B cell (primary cell): ENCODE measurements around the gene DAPP1. TPM values are rescaled to one million over a fixed set of nuclear protein-coding genes. Genes with fewer than 3 reads are reported as not detected.

Experiments used
- ATAC-seq: fragments of 200-7000 bp; cut with Tn5 transposase; one replicate; pipeline ENCODE4 v1.10.0; 2021; ENCODE audit warnings: low read depth, mild to moderate bottlenecking, moderate number of reproducible peaks, moderate library complexity
- CTCF ChIA-PET: fragments of 350-600 bp; sonication (Branson Sonifier 250); formaldehyde crosslinking; loops from one replicate; lab custom pipeline; 2021; ENCODE audit warnings: antibody characterized with exemption, inconsistent platforms; lab: Charles Lee
- POLR2A ChIA-PET: fragments of 350-600 bp; sonication (Branson Sonifier 250); formaldehyde crosslinking; loops from one replicate; lab custom pipeline; 2021; ENCODE audit warnings: antibody characterized with exemption; lab: Charles Lee
- DNase-seq: peaks from one replicate; pipeline ENCODE4 v3.0.0; 2013
- H2AFZ ChIP-seq: 2 replicates; pipeline ENCODE4 v1.6.1; 2012; ENCODE audit warnings: mild to moderate bottlenecking, low read depth, low read length; ENCODE audit not compliant: insufficient read depth, poor library complexity, severe bottlenecking
- H3K27ac ChIP-seq, 2 donors: 1 replicate in 1 of 2; 2 replicates in 1 of 2; pipeline ENCODE4 v1.5.1; 2012 to 2013; ENCODE audit warnings: low read length in 2 of 2, mild to moderate bottlenecking in 2 of 2, moderate library complexity in 1 of 2
- H3K27me3 ChIP-seq, 4 experiments: fragments of 200-600 bp in 1 of 4; sonication (generic) in 1 of 4; replicated peaks in 1 of 4; 1 replicate in 2 of 4; 2 replicates in 2 of 4; pipeline versions ENCODE4 v1.6.1 to v1.7.0; 2013 to 2016; ENCODE audit warnings: low read length in 3 of 4, mild to moderate bottlenecking in 2 of 4, mixed read lengths in 1 of 4, moderate library complexity in 1 of 4; ENCODE audit not compliant: insufficient read depth in 4 of 4, control insufficient read depth in 3 of 4; ENCODE audit errors: control extremely low read depth in 1 of 4
- H3K36me3 ChIP-seq, 2 experiments: replicated peaks in 1 of 2; 1 replicate in 1 of 2; 2 replicates in 1 of 2; pipeline versions ENCODE4 v1.6.1 to v1.7.1; 2013; ENCODE audit warnings: low read length in 1 of 2; ENCODE audit not compliant: insufficient read depth in 2 of 2, control insufficient read depth in 1 of 2; ENCODE audit errors: control extremely low read depth in 1 of 2, extremely low read depth in 1 of 2
- H3K4me1 ChIP-seq, 2 donors: fragments of 200-600 bp in 1 of 2; sonication (generic) in 1 of 2; 1 replicate in 1 of 2; 2 replicates in 1 of 2; pipeline versions ENCODE4 v1.5.1 to v1.6.1; 2013 to 2017; ENCODE audit warnings: low read length in 2 of 2; ENCODE audit not compliant: control insufficient read depth in 2 of 2, insufficient read depth in 2 of 2
- H3K4me2 ChIP-seq: replicated peaks from 2 replicates; pipeline ENCODE3; 2012; ENCODE audit warnings: mild to moderate bottlenecking, low read depth, low read length; ENCODE audit not compliant: poor library complexity, severe bottlenecking
- H3K4me3 ChIP-seq, 5 experiments: fragments of 200-600 bp in 1 of 5; sonication (generic) in 1 of 5; 1 replicate in 3 of 5; 2 replicates in 2 of 5; pipeline versions ENCODE4 v1.5.1 to v1.7.0; 2011 to 2016; ENCODE audit warnings: low read length in 4 of 5, mild to moderate bottlenecking in 4 of 5, low read depth in 2 of 5, control low read depth in 1 of 5, moderate library complexity in 1 of 5; ENCODE audit not compliant: insufficient read depth in 1 of 5; ENCODE audit errors: control extremely low read depth in 1 of 5, extremely low read depth in 1 of 5
- H3K79me2 ChIP-seq: fragments of 200-600 bp; sonication (generic); one replicate; pipeline ENCODE4 v1.6.0; 2016; ENCODE audit warnings: low read length; ENCODE audit not compliant: control insufficient read depth, insufficient read depth
- H3K9ac ChIP-seq: fragments of 200-600 bp; sonication (generic); 2 replicates; pipeline ENCODE4 v1.6.1; 2017; ENCODE audit warnings: mild to moderate bottlenecking, low read length, moderate library complexity
- H3K9me3 ChIP-seq, 3 donors: one replicate each; pipeline versions ENCODE4 v1.6.1 to v1.7.1; 2013; ENCODE audit warnings: low read length in 2 of 3; ENCODE audit not compliant: control insufficient read depth in 2 of 3, insufficient read depth in 1 of 3; ENCODE audit errors: control extremely low read depth in 1 of 3
- H4K20me1 ChIP-seq: 2 replicates; pipeline ENCODE4 v1.6.0; 2012; ENCODE audit warnings: mild to moderate bottlenecking, low read length; ENCODE audit not compliant: insufficient read depth, control insufficient read depth, poor library complexity, severe bottlenecking
- H3K27ac Mint-ChIP-seq: one replicate; pipeline ENCODE4 v1.8.0; 2021; ENCODE audit warnings: mixed read lengths
- H3K27me3 Mint-ChIP-seq: one replicate; pipeline ENCODE4 v1.8.0; 2021; ENCODE audit warnings: mixed read lengths
- H3K4me1 Mint-ChIP-seq: one replicate; pipeline ENCODE4 v1.8.0; 2021; ENCODE audit warnings: mixed read lengths
- H3K4me3 Mint-ChIP-seq: one replicate; pipeline ENCODE4 v1.8.0; 2021; ENCODE audit warnings: mixed read lengths
- H3K9me3 Mint-ChIP-seq: one replicate; pipeline ENCODE4 v1.8.0; 2022; ENCODE audit warnings: mixed read lengths; ENCODE audit not compliant: insufficient read depth
- EZH2 ChIP-seq: IDR thresholded peaks from 2 replicates; pipeline ENCODE4 v1.6.1; 2012; ENCODE audit warnings: borderline replicate concordance, low read depth, mild to moderate bottlenecking, moderate library complexity, low read length; ENCODE audit not compliant: insufficient read depth, poor library complexity, severe bottlenecking
- WGBS: methylation state at CpG from one replicate; pipeline ENCODE4 v1.1.5; 2013; ENCODE audit warnings: missing lambda C conversion rate; ENCODE audit not compliant: insufficient coverage; 5-methylcytosine and 5-hydroxymethylcytosine counted together
- intact Hi-C: fragments of 100-400 bp; cut with micrococcal nuclease; formaldehyde crosslinking; loops from one replicate; pipeline ENCODE4 v1.10.0; 2022
- polyA plus RNA-seq: library from polyadenylated mRNA; depleted of rRNA; stranded (reverse); fragments of >200 nt; gene quantifications from 2 replicates; pipeline ENCODE4 v1.2.3, GENCODE V29; 2012
- total RNA-seq, 2 donors: library from RNA; stranded (reverse); fragments of 120-200 nt in 1 of 2; gene quantifications; 1 replicate in 1 of 2; 2 replicates in 1 of 2; pipeline versions ENCODE4 v1.2.3 to v1.2.4, GENCODE V29; 2013 to 2022
- TF ChIP-seq, protein P1 (sequence below): fragments of 200-600 bp; IDR thresholded peaks from one replicate; pipeline ENCODE4 v1.8.0; 2022; ENCODE audit warnings: antibody characterized with exemption, mild to moderate bottlenecking

The DAPP1 gene
- total and polyA plus RNA-seq, 2 donors (not counting 1 experiment from before 2014, with no cell fraction given) = 82.5 to 166 TPM

DNA sequence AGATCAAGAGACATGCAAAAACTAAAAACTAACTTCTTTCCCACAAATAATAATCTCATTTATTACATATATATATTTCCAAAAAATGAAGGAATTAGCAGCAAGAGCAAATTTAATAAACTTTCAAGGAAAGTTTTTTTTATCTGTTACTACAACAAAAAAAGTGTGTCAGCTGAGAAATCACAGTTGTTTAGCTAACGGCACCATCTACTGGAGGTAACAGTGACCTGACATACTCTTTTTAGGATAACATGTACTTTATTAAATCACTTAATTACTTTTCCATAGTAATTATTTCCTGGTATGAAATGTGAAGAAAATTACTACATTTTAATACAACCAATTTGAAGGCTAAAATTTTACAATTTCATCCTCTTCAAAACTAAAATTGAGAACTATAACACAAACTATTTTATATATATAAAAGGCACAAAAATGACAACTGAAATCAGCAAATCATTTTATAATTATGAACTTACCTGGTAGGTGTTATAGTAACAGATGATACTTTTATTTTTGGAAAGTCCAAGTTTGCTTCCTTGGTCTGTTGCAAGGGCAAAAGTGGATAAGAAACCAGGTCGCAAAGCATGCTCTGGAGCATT lies 68.5 kb downstream of the DAPP1 start:
- peaks cover 8 to 33% of the 10 kb centered on the region in 2 experiments for H3K36me3 ChIP-seq
- ATAC-seq = no peak

DNA sequence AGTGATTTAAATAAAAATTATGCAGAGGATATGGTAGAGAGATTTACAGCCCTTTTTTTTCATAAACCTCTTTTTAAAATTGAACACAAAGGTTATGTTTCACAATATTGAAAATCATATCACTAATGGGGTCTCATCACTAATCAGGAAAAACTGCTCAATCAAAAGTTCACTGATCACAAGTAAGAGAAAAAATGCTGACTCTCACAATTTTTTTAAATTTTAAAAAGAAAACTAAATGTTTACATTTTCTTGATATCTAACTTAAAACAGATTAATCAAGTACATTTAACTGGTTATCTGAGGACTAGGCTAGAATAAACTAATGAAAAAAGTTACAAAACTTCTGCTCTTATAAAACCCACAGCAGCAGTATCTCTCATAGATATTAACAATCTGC lies 69.1 kb downstream of the DAPP1 start:
- H3K9me3 ChIP-seq = no peaks in the 10 kb centered on the region
- Mint-ChIP-seq H3K4me1 (peaks cover 2% of the 10 kb centered on the region), H3K27ac (no peak overlapping the region), H3K27me3 (no peaks in the 10 kb centered on the region), H3K9me3 (no peaks in the 10 kb centered on the region), H3K4me3 (no peak overlapping the region)
- no peak overlapping the region for H3K4me2 ChIP-seq
- ChIA-PET CTCF (interaction anchor here (0.7 to 2.6 kb wide), 8 partner anchors 22 to 325 kb away, joined by 3 to 29 read pairs (median 6); no protein-coding TSS in a partner anchor), POLR2A (no interaction called here)
- H3K27me3 ChIP-seq = no peaks in the 10 kb centered on the region
- H3K79me2 ChIP-seq = peaks cover 20% of the 10 kb centered on the region
- no peak overlapping the region for H2AFZ ChIP-seq
- no peak for ATAC-seq
- intact Hi-C loops = loop anchor here (1.0 to 10.0 kb wide), 4 partner anchors 74 to 421 kb away; no protein-coding TSS in a partner anchor
- no peak for DNase-seq
- H3K4me1 ChIP-seq = no peaks in the 10 kb centered on the region
- TF ChIP-seq EZH2 = no peak
- TF ChIP-seq, protein P1, sequence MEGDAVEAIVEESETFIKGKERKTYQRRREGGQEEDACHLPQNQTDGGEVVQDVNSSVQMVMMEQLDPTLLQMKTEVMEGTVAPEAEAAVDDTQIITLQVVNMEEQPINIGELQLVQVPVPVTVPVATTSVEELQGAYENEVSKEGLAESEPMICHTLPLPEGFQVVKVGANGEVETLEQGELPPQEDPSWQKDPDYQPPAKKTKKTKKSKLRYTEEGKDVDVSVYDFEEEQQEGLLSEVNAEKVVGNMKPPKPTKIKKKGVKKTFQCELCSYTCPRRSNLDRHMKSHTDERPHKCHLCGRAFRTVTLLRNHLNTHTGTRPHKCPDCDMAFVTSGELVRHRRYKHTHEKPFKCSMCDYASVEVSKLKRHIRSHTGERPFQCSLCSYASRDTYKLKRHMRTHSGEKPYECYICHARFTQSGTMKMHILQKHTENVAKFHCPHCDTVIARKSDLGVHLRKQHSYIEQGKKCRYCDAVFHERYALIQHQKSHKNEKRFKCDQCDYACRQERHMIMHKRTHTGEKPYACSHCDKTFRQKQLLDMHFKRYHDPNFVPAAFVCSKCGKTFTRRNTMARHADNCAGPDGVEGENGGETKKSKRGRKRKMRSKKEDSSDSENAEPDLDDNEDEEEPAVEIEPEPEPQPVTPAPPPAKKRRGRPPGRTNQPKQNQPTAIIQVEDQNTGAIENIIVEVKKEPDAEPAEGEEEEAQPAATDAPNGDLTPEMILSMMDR = no peak
- no peak overlapping the region for H3K4me3 ChIP-seq
- peaks cover 8 to 28% of the 10 kb centered on the region in 2 experiments for H3K36me3 ChIP-seq
- H3K27ac ChIP-seq = no peak overlapping the region
- no peaks in the 10 kb centered on the region for H4K20me1 ChIP-seq
- no peak overlapping the region for H3K9ac ChIP-seq

More for the DNA sequence above, 68.5 kb downstream of the DAPP1 start:
- no peak overlapping the region for H3K4me3 Mint-ChIP-seq
- Histone ChIP-seq H3K4me3 (no peak overlapping the region), H3K79me2 (peaks cover 15% of the 10 kb centered on the region), H2AFZ (no peak overlapping the region), H3K4me1 (no peaks in the 10 kb centered on the region), H3K9ac (no peak overlapping the region), H4K20me1 (no peaks in the 10 kb centered on the region), H3K27ac (no peak overlapping the region), H3K9me3 (no peaks in the 10 kb centered on the region), H3K27me3 (no peaks in the 10 kb centered on the region), H3K4me2 (no peak overlapping the region)
- H3K9me3 Mint-ChIP-seq = no peaks in the 10 kb centered on the region
- intact Hi-C loops = loop anchor here (1.0 to 10.0 kb wide), 4 partner anchors 74 to 420 kb away; no protein-coding TSS in a partner anchor
- no peaks in the 10 kb centered on the region for H3K27me3 Mint-ChIP-seq
- POLR2A ChIA-PET = interaction anchor here (0.5 kb wide), 1 partner anchor 34 kb away, joined by 9 read pairs; no protein-coding TSS in a partner anchor
- no CpG with 5 or more reads among the region's 2 CpGs for whole genome bisulfite sequencing
- CTCF ChIA-PET = interaction anchor here (0.6 to 2.6 kb wide), 22 partner anchors 9 to 811 kb away, joined by 3 to 29 read pairs (median 4); partner anchors contain the start of gene LAMTOR3
- H3K27ac Mint-ChIP-seq = no peak overlapping the region
- DNase-seq = peak; percentile 68
- H3K4me1 Mint-ChIP-seq = peaks cover 2% of the 10 kb centered on the region
- no peak for TF ChIP-seq EZH2
- TF ChIP-seq, protein P1 = peak; percentile 81
